Osteocyte (in vitro differentiated cells): ENCODE results near the gene SPTLC1. TPM values are rescaled to one million over a fixed set of nuclear protein-coding genes. Genes with fewer than 3 reads are reported as not detected.
A peak's percentile ranks its signal among the peaks of the same experiment; 100 is the strongest.
"Not testable (repeated sequence)": the region's sequence is repeated elsewhere in the genome, so short reads cannot be mapped to it uniquely, and the experiment has no call there.

Experiments
- DNase-seq: peaks from one replicate; pipeline ENCODE4 v3.0.0; 2021; ENCODE audit warnings: mixed read lengths; ENCODE audit not compliant: unreplicated experiment; ENCODE audit errors: extremely low spot score
- H3K27ac Mint-ChIP-seq: one replicate; pipeline ENCODE4 v1.8.0; 2021; ENCODE audit warnings: mild to moderate bottlenecking, mixed read lengths; ENCODE audit not compliant: unreplicated experiment
- H3K27me3 Mint-ChIP-seq: one replicate; pipeline ENCODE4 v1.8.0; 2021; ENCODE audit warnings: mixed read lengths; ENCODE audit not compliant: unreplicated experiment
- H3K36me3 Mint-ChIP-seq: one replicate; pipeline ENCODE4 v1.8.0; 2021; ENCODE audit warnings: mixed read lengths; ENCODE audit not compliant: unreplicated experiment
- H3K4me1 Mint-ChIP-seq: one replicate; pipeline ENCODE4 v1.8.0; 2021; ENCODE audit warnings: mixed read lengths; ENCODE audit not compliant: unreplicated experiment
- H3K4me3 Mint-ChIP-seq: one replicate; pipeline ENCODE4 v1.8.0; 2021; ENCODE audit warnings: mild to moderate bottlenecking, moderate library complexity, mixed read lengths; ENCODE audit not compliant: unreplicated experiment
- H3K9me3 Mint-ChIP-seq: one replicate; pipeline ENCODE4 v1.8.0; 2021; ENCODE audit warnings: mixed read lengths; ENCODE audit not compliant: unreplicated experiment
- CTCF ChIP-seq: fragments of 200-600 bp; sonication (generic); IDR thresholded peaks from 2 replicates; pipeline ENCODE4 v1.5.0; 2021; ENCODE audit warnings: antibody characterized with exemption, mild to moderate bottlenecking, moderate library complexity
- total RNA-seq: library from RNA; stranded (reverse); gene quantifications from 2 replicates; pipeline ENCODE4 v1.2.1, GENCODE V29; 2021

Gene SPTLC1
- total RNA-seq, 1 donor from 2014 or later, result 93.9 TPM

- H3K9me3 Mint-ChIP-seq, result peaks cover 15% of the 10 kb centered on the region
- H3K4me1 Mint-ChIP-seq, result peaks cover 16% of the 10 kb centered on the region
- H3K27ac Mint-ChIP-seq, result no peak overlapping the region
These were observed 95.6 kb downstream of the SPTLC1 start for GRCh38 chr9:92019658-92020057.

DNA sequence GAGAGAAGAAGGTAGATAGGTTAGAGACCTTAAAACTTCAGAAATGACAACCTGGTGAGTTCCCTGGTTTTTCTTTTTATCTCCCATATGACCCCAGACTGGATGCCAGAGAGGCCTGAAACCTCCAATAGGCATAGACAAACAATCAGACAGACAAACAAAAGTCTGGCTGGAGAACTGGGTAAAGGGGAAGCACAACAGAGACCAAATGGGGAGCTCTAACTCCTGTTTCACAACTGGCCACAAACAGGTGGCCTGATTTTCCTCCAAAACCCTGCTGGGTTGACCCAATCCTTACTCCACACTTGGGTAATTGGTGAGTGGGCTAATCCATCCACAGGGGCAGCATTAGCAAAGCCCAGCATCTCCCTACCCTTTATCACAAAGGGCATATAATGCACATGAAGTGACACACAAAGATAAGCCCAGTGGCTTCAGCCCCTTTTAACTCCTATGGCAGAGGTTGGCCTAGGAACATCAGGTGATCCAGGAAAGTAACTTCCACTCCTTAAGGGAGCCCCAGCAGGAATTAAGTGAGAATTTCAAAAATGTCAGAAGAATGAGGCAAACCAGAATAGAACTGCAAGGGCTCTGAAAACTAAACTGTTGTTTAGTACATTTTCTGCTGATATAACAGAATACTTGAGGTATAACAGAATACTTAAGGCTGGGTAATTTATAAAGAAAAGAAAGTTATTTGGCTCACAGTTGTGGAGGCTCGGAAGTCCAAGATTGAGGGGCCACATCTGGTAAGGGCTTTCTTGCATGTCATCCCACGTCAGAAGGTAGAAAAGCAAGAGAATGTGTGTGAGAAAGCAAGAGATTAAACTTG lies 104.3 kb downstream of the SPTLC1 start:
- DNase-seq, result no peak
- H3K36me3 Mint-ChIP-seq, result peaks cover 4% of the 10 kb centered on the region
- H3K27me3 Mint-ChIP-seq, result no peaks in the 10 kb centered on the region
- no peak overlapping the region for H3K27ac Mint-ChIP-seq
- no peak overlapping the region for H3K4me3 Mint-ChIP-seq
- H3K4me1 Mint-ChIP-seq, result peaks cover 13% of the 10 kb centered on the region
- no peak for TF ChIP-seq CTCF
- peaks cover 12% of the 10 kb centered on the region for H3K9me3 Mint-ChIP-seq

More at GRCh38 chr9:92019658-92020057, 95.6 kb downstream of the SPTLC1 start:
- TF ChIP-seq CTCF, result no peak
- peak; percentile 54 for DNase-seq
- H3K4me3 Mint-ChIP-seq, result no peak overlapping the region
- H3K27me3 Mint-ChIP-seq, result no peaks in the 10 kb centered on the region
- peaks cover 1% of the 10 kb centered on the region for H3K36me3 Mint-ChIP-seq

DNA sequence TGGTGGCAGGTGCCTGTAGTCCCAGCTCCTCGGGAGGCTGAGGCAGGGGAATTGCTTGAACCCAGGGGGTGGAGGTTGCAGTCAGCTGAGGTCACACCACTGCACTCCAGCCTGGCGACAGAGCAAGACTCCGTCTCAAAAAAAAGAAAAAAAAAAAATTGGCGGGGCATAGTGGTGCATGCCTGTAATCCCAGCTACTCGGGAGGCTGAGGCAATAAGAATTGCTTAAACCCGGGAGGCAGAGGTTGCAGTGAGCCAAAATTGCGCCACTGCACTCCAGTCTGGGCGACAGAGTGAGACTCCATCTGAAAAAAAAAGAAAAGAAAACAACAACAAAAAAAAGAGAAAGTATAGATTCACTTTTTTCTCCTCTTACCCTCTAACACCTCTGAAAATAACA lies 105.0 kb downstream of the SPTLC1 start:
- not testable (repeated sequence) for H3K27ac Mint-ChIP-seq, H3K36me3 Mint-ChIP-seq, DNase-seq, H3K4me3 Mint-ChIP-seq, H3K27me3 Mint-ChIP-seq
- H3K9me3 Mint-ChIP-seq, result peaks cover 12% of the 10 kb centered on the region
- peaks cover 13% of the 10 kb centered on the region for H3K4me1 Mint-ChIP-seq

DNA sequence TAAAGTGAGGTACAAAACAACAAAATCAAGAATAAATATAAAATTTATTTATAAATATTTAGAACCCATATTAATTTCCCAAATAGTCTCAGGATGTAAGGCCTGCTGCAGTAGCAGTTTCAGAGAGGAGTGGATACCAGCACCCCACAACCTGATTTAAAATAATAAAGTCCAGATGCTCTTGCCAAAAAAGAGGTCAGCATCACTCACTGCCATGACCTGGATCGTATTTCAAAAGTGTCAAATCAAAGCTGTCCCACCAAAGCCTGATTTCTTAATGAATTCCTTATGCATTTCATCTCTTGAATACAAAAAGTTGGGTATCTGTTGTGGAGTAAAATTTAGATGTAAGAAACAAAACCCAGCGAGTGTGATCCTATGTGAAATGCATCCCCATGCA lies 107.2 kb downstream of the SPTLC1 start:
- TF ChIP-seq CTCF, result no peak
- Mint-ChIP-seq H3K27ac (no peak overlapping the region), H3K4me1 (peaks cover 13% of the 10 kb centered on the region), H3K4me3 (no peak overlapping the region), H3K27me3 (no peaks in the 10 kb centered on the region), H3K36me3 (no peaks in the 10 kb centered on the region), H3K9me3 (no peaks in the 10 kb centered on the region)
- no peak for DNase-seq

DNA sequence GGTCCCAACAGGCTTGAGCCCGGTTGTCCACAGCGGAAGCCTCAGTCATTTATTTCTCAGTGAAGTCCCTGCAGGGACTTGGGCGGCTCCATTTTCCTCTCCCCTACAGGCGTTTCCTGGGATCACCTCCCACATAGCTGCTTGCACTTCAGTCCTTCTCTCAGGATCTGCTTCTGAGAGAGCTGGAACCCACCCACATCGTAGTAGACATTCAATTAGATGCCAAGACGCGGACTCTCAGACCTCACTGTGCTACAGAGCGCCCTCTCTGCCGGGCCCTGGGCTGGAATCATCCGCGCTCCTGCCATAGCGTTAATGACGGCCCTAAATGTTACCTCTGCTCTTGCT lies 111.2 kb downstream of the SPTLC1 start:
- H3K4me1 Mint-ChIP-seq, result peaks cover 6% of the 10 kb centered on the region
- no peaks in the 10 kb centered on the region for H3K9me3 Mint-ChIP-seq
- TF ChIP-seq CTCF, result no peak
- H3K4me3 Mint-ChIP-seq, result no peak overlapping the region
- no peaks in the 10 kb centered on the region for H3K36me3 Mint-ChIP-seq
- H3K27ac Mint-ChIP-seq, result no peak overlapping the region
- H3K27me3 Mint-ChIP-seq, result peaks cover 5% of the 10 kb centered on the region
- peak; percentile 60 for DNase-seq
